Effector CD8-positive, alpha-beta T cell (primary cell): Measurements from ENCODE around the gene EMILIN2.
"Not testable (repeated sequence)": the region's sequence is repeated elsewhere in the genome, so short reads cannot be mapped to it uniquely, and the experiment has no call there.

Source experiments
- DNase-seq: peaks from one replicate; lab custom pipeline; 2025; lab: John Stamatoyannopoulos, UW

EMILIN2 gene

DNA sequence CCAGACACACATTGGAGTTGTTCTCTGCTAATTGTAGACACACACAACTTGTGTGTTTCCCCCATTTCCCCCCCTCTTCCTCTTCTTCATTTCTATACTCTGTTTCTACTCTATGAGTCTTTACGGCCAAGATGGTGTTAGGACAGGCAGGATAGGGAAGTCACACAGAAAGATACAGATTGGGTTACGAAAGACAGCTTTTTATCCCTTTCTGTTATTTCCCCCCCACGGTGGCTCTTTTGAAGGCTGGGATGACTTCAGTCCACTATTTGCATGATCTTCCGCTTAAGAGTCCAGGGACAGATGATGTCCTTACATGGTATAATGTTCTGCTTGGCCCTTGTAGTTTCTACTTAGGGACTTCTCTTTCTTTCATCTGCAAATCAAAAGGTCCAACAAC is 1.6 kb upstream of the EMILIN2 start:
- no peak for DNase-seq

DNA sequence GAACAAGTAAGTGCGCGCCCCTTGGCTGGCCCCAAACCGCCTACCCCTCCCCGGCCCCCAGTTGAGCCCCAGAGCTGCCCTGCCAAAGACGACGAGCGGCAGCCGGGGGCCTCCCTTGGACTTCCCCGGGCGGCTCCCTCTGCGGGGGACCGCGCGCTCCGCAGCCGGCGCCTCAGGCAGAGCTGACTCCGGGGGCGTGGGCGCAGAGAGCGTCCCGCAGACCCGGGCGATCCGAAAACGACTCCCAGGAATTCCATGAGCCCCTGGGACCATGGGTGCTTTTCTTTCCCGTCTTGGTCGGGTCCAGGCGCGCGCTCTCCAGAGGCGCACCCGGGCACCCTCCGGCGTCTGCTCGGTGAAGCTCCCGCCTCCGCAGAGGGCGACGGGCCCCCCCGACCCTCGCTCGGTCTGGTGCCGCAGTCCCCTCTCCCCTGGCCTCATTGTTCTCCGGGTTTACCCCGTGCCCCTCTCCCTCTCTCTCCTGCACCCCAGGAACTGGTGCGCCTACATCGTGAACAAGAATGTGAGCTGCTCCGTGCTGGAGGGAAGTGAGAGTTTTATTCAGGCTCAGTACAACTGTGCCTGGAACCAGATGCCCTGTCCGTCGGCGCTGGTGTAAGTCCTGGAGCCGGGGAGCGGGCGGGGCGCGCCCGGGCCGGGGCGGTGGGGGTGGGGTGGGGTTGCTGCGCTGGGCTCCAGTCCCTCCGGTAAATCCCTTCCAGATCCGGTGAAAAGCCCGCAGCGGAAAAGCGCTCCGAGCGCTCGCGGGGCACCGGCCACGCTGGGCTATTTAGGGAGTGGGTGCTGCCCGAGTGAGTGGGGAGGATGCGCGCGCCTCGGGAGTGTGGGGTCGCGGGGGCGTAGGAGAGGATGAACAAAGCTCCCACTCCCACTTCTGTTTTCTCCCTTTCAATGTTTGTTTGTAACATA is 776 bp downstream of the EMILIN2 start:
- DNase-seq = no peak

DNA sequence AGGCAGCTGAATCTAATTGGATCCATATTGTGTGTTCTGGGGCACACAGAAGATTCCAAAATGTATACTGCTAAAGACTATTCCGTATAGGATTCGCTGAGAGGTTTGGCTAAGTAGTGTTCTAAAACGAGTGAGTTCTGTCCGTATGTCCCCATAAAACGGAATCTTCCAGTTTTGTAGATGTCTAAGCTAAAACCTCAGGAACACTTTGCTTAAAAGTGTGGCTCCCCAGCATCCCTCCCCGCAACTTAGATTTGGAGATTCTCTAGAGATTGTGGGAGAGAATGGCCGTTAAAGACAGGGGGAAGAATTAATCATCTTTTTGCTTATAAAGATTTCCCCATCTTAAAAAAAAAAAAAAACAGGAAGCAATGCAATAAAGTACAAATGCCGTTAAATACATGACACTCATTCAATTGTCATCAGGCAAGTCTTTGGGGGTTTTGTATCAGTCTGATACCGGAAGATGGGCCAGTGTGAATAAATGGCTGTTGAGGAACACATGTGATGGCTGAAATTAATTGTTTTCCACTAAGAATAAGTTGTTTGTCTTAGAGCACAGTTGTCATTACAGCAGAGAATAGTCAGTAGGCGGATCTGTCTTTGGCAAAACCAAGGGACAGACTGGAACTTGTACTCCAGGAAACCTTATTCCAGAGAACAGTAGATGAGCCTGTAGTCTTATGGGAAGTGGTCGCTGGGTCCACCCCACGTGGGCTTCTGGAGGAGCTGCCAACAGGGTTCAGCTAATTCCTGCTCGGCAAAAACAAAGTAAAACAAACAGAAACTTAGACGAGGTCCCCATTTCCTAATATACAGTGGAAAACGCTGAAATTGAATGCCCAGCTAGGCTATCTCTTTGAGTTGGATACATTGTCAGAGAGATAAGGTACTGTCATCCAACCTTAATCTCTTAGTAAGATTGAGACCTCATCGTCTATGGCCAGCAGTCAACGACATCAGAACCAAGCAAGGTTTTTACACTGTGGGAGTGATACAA is 1.7 kb downstream of the EMILIN2 start:
- no peak for DNase-seq

DNA sequence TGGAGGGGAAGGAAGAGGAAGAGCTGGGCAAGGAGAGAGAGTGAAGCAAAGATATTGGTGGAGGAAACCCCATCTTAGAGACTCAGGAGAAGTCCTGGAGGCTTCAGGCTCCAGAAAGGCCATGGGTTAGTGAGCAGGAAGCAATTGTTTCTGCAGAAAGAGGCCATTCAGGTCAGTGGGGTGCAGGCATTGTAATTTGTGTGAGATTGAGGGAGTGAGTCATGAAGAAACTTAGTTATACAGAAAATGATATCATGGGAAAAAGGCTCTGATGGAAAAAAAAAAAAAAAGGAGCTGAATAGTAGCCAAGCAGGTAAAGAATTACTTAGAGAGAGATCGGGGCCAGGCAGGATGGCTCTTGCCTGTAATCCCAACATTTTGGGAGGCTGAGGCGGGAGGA is 4.0 kb downstream of the EMILIN2 start:
- DNase-seq = no peak

DNA sequence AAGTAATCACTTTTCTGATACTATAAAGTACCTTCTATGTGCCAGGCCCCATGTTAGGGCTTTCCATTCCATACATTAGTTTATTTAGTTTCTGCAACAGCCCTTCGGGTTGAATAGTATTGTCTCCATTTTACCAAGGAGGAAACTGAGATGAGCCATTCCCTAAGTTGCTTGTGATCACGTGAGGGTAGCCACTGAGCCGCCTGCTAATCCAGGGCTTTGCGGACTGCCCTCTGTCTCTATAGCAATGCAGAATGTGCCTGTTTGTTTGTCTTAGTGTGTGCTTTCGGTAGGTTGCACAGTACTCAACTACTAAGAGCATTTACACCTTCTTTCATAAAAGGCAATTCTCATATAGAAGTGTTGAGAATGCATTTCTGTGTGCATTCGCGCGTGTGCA is 5.0 kb downstream of the EMILIN2 start:
- no peak for DNase-seq

DNA sequence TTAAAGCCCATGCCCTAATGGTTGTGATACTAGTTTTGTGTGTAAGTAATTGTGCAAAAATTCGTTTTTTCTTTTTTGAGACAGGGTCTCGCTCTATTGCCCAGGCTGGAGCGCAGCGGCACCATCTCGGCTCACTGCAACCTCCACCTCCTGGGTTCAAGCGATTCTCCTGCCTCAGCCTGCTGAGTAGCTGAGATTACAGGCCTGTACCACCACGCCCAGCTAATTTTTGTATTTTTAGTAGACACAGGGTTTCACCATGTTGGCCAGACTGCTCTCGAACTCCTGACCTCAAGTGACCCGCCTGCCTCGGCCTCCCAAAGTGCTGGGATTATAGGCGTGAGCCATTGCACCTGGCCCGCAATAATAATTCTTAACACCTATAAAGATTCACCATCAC is 5.7 kb downstream of the EMILIN2 start:
- DNase-seq = not testable (repeated sequence)

DNA sequence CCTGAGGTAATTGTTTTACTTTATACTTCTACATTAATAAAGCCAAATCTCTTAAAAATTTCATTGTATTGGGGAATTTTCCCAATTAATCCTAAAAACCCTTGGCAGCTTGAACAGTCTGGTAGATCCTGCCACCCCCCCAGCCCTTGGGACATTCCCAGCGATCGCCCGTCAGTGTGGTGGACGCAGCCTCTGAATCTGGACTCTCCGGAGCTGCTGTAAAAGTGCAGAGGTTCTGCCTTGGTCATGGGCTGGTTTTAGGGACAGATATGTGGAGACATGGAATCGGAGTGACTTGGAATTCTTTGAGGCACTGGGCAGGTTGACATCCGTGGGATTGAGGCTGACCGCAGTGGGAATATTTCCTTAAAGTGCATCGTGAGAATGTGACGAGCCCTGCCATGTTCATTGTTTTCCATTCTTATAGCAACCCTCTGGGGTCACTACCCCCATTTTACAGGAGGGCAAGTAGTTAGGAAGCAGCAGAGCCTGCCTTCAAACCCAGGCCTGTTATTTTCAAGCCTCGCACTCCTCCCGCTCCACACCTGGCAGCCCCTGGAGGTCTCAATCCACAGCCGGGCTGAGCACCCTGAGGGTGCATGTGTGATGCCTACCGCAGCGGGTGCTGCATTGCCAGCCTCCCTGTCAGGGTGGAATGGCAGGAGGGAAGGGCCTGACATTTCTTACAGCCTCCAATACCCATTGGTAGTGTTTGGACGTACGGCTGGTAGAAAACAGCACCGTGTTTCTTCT is 6.5 kb downstream of the EMILIN2 start:
- DNase-seq = no peak

DNA sequence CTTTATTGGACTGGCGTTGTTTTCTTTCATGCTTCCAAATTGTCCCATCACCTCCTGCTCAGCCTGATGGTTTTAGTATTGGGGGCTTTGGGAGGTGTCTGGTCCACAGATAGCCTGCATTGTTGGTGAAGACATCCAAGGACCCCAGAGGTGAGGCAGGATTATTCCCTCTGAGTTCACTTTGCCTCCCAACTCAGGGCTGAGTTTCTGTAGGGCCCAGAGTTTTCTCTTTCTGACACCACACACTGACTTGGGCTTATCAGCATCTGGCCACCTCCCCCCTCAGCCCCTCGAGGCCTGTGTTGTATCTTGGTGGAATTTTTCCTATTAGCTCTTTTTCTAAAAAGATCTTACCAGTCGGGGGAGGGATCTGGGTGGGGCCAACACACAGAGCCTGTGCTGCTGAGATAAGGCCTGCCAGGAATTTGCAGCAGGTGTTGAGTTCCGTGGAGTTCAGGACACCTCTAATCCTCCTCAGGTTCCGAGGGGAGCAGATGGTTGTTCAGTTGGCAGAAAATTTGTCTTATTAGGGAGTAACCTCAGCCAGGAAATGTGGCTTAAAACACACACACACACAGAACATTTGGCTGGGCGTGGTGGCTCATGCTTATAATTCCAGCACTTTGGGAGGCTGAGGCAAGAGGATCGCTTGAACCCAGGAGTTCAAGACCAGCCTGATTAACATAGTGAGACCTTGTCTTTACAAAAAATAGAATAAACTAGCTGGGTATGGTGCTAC is 7.3 kb downstream of the EMILIN2 start:
- no peak for DNase-seq

DNA sequence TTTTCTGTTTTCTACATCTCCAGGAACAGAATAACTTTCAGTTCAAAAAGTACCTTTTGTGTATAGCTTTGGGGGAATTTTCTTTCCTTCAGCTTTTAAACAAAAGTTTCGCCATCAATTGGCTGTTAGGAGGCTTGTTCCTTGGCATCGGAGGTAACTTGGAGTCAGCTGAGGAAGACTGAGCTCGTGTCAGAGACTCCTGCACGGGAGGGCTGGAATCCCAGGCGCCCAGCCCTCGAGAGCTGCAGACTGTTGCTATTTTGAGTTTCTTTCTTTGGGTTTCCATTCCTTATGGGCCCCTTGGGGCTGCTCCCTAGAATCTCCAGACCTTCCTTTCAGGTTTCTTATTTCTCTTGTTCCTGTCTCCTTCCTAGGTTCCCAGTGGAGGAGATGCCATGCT is 8.1 kb downstream of the EMILIN2 start:
- no peak for DNase-seq

DNA sequence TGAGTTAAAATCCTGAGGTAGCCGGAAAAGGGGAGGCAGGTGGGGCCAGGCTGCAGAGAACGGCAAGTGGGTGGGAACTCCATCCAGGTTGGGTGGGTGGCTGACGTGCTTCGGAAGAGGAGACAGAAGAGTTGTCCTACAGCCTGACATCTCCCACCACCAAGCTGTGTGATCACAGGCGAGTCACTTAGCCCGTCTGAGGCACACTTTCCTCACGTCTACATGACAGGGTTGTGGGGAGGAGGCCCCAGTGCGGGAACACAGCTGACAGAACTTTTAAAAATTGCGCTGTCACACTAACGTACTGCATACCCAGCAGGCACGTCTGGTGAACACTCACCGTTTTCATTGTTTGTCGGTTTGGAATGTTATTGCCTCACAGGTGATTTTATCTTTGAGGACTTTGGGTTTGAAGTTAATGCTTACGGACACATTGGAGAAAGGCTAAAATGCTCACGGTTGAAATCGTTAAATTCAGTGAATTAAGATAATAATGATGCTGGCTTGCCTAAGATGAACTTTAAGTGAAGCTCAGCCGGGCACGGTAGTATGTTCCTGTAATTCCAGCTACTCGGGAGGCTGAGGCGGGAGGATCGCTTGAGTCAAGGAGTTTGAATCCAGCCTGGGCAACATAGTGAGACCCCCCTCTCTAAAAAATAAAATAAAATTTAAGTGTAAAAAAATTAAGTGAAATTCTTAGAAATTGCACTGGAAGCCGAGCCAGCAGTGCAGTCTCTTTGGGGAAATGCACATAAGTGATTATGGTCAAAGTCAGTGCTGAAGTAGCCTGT is 8.9 kb downstream of the EMILIN2 start:
- DNase-seq = no peak

DNA sequence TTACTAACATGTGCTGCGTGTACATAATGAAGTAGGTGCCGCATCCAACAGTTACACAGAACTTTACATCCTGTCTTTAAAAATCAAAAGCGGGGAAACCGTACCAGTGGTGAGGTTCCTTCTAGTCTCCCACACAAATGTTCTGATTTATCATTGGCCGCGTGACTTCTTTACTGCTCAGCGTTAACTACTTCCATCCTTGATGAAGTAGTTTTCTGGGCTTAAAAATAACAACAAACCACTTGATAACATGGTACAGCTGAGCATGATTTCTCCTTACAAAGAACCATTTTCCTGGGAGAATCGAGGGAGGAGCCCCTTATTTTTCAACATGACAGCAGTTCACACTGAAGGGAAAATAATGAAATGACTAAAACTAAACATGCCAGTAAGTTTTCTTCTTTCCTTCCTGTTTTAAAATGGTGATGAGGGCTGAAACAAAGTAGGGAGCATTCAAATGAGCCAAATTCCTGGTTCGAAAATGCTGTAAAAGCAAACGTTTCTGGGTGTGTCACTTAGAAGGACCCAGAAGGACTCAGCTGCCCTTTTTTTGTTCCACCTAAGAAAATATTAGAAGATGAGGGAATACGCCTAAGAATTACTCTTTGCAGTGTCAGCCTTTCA is 9.9 kb downstream of the EMILIN2 start:
- no peak for DNase-seq

DNA sequence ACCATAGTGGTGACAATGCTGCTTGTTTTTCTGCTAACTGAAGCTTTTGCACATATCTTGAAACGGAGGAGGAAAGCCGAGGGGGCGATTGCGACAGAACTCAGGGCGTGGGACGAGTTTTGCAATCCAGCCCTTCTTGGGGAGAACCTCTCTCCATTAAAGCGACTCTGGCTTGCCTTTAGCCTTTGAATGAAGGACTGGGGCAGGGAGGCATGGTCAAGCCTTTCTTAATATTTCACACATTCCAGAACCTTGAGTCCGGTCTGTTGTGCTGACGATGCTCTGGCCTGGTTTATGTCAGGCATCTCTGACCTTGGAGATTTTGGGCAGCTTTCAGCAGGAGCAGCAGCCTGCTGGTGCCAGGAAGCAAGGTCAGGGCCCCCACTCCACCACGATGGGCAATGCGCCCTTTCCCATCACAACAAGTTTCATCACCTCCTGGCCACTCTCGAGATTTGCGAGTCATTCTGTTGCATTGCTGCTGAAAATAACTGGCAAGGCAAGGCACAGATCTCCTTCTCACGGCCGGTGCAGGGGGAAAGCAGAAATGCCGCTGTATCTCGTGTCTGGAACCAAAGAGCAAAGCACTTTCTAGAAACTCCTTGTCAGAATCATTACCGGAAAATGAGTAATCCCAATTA is 10.8 kb downstream of the EMILIN2 start:
- no peak for DNase-seq

DNA sequence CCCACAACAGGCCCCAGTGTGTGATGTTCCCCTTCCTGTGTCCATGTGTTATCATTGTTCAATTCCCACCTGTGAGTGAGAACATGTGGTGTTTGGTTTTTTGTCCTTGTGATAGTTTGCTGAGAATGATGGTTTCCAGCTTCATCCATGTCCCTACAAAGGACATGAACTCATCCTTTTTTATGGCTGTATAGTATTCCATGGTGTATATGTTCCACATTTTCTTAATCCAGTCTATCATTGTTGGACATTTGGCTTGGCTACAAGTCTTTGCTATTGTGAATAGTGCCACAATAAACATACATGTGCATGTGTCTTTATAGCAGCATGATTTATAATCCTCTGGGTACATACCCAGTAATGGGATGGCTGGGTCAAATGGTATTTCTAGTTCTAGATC is 13.6 kb downstream of the EMILIN2 start:
- DNase-seq = not testable (repeated sequence)

DNA sequence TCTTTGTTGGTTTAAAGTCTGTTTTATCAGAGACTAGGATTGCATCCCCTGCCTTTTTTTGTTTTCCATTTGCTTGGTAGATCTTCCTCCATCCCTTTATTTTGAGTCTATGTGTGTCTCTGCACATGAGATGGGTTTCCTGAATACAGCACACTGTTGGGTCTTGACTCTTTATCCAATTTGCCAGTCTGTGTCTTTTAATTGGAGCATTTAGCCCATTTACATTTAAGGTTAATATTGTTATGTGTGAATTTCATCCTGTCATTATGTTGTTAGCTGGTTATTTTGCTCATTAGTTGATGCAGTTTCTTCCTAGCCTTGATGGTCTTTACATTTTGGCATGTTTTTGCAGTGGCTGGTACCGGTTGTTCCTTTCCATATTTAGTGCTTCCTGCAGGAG is 17.2 kb downstream of the EMILIN2 start:
- DNase-seq = not testable (repeated sequence)

DNA sequence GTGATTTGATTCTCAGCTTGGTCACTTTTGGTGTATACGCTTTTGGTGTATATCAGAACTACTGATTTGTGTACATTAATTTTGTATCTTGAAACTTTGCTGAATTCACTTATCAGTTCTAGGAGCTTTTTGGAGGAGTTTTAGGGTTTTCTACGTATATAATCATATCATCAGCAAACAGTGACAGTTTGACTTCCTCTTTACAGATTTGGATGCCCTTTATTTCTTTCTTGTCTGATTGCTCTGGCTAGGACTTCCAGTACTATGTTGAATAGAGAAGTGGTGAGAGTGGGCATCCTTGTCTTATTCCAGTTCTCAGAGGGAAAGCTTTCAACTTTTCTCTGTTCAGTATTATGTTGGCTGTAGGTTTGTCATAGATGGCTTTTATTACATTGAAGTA is 19.7 kb downstream of the EMILIN2 start:
- DNase-seq = not testable (repeated sequence)

DNA sequence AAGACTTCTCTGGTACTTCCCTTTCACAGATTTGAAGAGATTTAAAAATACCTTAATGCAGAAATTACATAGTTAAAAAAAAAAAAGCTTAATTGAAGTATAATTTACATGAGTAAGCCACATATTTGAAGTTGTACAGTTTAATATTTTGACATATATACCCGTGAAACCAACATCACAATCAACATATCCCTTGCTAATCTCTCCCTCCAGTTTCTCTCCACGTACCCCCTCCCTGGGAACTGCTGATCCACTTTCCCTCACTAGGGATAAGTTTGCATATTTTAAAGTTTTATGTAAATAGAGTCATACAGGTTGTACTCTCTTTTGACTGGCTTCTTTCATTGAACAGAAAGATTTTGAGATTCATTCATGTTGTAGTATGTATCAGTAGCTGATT is 22.4 kb downstream of the EMILIN2 start:
- no peak for DNase-seq

DNA sequence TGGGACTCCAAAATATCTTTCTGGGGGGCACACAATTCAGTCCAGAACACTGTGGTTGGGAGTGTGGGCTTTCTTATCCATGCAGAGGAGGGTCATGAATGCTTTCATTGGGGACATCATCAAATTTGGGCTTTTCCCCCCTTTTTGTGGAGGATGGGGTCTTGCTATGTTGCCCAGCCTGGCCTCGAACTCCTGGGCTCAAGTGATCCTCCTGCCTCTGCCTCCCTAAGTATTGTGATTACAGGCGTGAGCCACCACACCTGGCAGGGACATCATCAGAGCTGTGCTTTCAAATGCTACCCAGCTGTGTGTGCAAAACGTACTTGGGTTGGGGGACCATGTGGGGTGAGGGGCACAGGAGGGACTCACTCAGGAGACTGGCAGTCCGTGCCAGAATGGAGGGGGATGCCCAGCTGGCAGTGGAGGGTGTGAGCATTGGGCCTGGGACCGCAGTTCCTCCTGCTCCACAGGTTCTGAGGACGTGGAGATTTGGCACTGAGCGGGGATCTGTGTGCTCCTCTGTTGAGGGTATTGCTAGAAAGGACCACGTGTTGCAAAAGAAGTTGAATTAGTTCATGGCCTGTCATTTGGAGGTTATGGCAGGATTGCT is 24.4 kb downstream of the EMILIN2 start:
- no peak for DNase-seq

DNA sequence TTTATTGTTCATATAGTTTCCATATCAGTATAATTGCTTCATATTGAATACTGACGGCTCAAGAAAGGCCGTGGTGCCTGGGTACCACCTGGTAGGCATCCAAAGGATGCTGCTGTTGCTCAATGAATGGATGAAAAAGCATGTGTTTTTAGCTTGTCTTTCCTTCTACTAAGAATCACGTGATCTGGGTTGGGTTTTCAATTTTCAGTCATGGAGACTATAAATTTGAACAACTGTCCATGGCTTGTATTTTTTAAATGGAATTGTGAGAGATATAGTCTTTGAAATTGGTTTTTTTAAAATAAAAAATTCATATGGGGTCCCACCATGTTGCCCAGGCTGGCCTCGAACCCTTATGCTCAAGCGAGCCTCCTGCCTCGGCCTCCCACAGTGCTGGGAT is 25.3 kb downstream of the EMILIN2 start:
- DNase-seq = no peak

DNA sequence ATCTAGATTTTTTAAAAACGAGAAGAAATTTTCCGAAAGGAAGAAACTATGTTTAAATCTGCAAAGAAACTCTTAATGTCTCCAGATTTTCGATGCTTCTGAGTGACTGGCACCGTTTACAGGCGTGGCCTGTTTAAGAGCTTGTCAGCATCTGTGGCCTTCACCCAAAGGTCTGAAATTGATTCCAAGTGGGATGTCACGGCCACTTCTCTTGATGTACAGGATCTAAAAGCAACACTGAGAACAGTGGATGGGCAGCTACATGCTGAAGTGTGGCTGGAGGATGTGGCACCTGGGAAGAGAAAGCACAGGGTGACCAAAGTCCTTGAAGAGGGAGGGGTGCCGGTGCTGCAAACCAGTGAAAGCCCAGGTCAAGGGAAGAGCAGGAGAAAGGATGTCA is 28.0 kb downstream of the EMILIN2 start:
- DNase-seq = no peak
